HepG2 (cell line): ENCODE results near the gene TFPI. TPM values are rescaled to one million over a fixed set of nuclear protein-coding genes. Genes with fewer than 3 reads are reported as not detected.

Experiments
- BRCA1 ChIP-seq: sonication (generic); formaldehyde crosslinking; IDR thresholded peaks from 2 replicates; pipeline ENCODE4 v1.4.0; 2020; ENCODE audit warnings: missing genetic modification reagents
- GZF1 ChIP-seq: sonication (generic); formaldehyde crosslinking; IDR thresholded peaks from 2 replicates; pipeline ENCODE4 v1.5.1; 2020; ENCODE audit warnings: mild to moderate bottlenecking, missing genetic modification reagents
- IKZF5 ChIP-seq: IDR thresholded peaks from 2 replicates; pipeline ENCODE4 v1.6.1; 2018; ENCODE audit warnings: missing genetic modification reagents, mild to moderate bottlenecking, missing compliant biosample characterization
- MAZ ChIP-seq, 2 experiments: sonication (generic) in 1 of 2; formaldehyde crosslinking in 1 of 2; IDR thresholded peaks; 2 replicates each; pipeline versions ENCODE4 v1.5.0 to v1.6.1; 2012 to 2020; ENCODE audit warnings: low read depth in 2 of 2, mild to moderate bottlenecking in 2 of 2, borderline replicate concordance in 1 of 2, improper control_type of control experiment in 1 of 2, low read length in 1 of 2, missing genetic modification reagents in 1 of 2, moderate library complexity in 1 of 2
- MTERF4 ChIP-seq: sonication (generic); formaldehyde crosslinking; IDR thresholded peaks from 2 replicates; pipeline ENCODE4 v1.8.0; 2023; ENCODE audit warnings: mild to moderate bottlenecking, missing genetic modification reagents
- PAXIP1 ChIP-seq: sonication (generic); formaldehyde crosslinking; conservative IDR thresholded peaks from 2 replicates; pipeline ENCODE4 v1.4.0; 2020; ENCODE audit warnings: mild to moderate bottlenecking, missing genetic modification reagents, moderate library complexity
- RCOR2 ChIP-seq: IDR thresholded peaks from 2 replicates; pipeline ENCODE4 v1.6.1; 2016; ENCODE audit warnings: missing biosample characterization, missing genetic modification reagents
- RXRB ChIP-seq: IDR thresholded peaks from 2 replicates; pipeline ENCODE4 v1.6.1; 2016; ENCODE audit warnings: borderline replicate concordance, missing genetic modification reagents, missing compliant biosample characterization
- SMARCC2 ChIP-seq: fragments of 450-650 bp; IDR thresholded peaks from 2 replicates; pipeline ENCODE4 v1.6.1; 2017; ENCODE audit warnings: antibody characterized with exemption, mild to moderate bottlenecking
- TP53 ChIP-seq: sonication (generic); formaldehyde crosslinking; conservative IDR thresholded peaks from 2 replicates; pipeline ENCODE4 v1.4.0; 2020; ENCODE audit warnings: missing genetic modification reagents
- ZBTB1 ChIP-seq: sonication (generic); formaldehyde crosslinking; IDR thresholded peaks from 2 replicates; pipeline ENCODE4 v1.4.0; 2020; ENCODE audit warnings: missing genetic modification reagents, borderline replicate concordance
- ZNF264 ChIP-seq: sonication (generic); formaldehyde crosslinking; IDR thresholded peaks from 2 replicates; pipeline ENCODE4 v1.4.0; 2020; ENCODE audit warnings: missing genetic modification reagents
- ZNF570 ChIP-seq: sonication (generic); formaldehyde crosslinking; IDR thresholded peaks from 2 replicates; pipeline ENCODE4 v1.4.0; 2020; ENCODE audit warnings: mild to moderate bottlenecking, missing genetic modification reagents, borderline replicate concordance
- ZNF598 ChIP-seq: sonication (generic); formaldehyde crosslinking; IDR thresholded peaks from 2 replicates; pipeline ENCODE4 v1.5.1; 2020; ENCODE audit warnings: mild to moderate bottlenecking, missing genetic modification reagents, borderline replicate concordance
- ZNF644 ChIP-seq: IDR thresholded peaks from 2 replicates; pipeline ENCODE4 v1.6.1; 2016; ENCODE audit warnings: low read depth
- ZNF709 ChIP-seq: sonication (generic); formaldehyde crosslinking; IDR thresholded peaks from 2 replicates; pipeline ENCODE4 v1.5.0; 2020; ENCODE audit warnings: mild to moderate bottlenecking, missing genetic modification reagents
- ZNF800 ChIP-seq: sonication (generic); formaldehyde crosslinking; IDR thresholded peaks from 2 replicates; pipeline ENCODE4 v1.4.0; 2020; ENCODE audit warnings: missing genetic modification reagents
- polyA plus RNA-seq, 8 experiments: library from polyadenylated mRNA; depleted of rRNA in 3 of 8; stranded (reverse) in 7 of 8; unstranded in 1 of 8; fragments of >200 nt; fragmentation: Illumina TruSeq in 4 of 8; extraction: Trizol in 4 of 8; gene quantifications; 2 replicates each; pipeline versions ENCODE4 v1.2.1 to v1.2.3, GENCODE V29; 2011 to 2016; ENCODE audit warnings: low read depth in 4 of 8, missing spikeins in 1 of 8, mixed read lengths in 1 of 8; ENCODE audit not compliant: insufficient read depth in 1 of 8
- total RNA-seq, 5 experiments: library from RNA; depleted of rRNA; stranded (reverse); fragments of >200 nt; fragmentation: Illumina TruSeq; extraction: Trizol; gene quantifications; 2 replicates each; pipeline ENCODE4 v1.2.3, GENCODE V29; 2016; ENCODE audit warnings: low read depth in 1 of 5
- TF ChIP-seq, protein P1 (sequence below): sonication (generic); formaldehyde crosslinking; IDR thresholded peaks from 2 replicates; pipeline ENCODE4 v1.8.1; 2023; ENCODE audit warnings: mild to moderate bottlenecking, moderate library complexity, missing genetic modification reagents
- TF ChIP-seq, protein P2 (sequence below): sonication (generic); formaldehyde crosslinking; IDR thresholded peaks from 2 replicates; pipeline ENCODE4 v1.4.0; 2020; ENCODE audit warnings: missing genetic modification reagents

TFPI gene
- total and polyA plus RNA-seq, 2 of the 13 experiments (the other 11 are each of a cell fraction or from before 2014, with no cell fraction given): 301 to 436 TPM

DNA sequence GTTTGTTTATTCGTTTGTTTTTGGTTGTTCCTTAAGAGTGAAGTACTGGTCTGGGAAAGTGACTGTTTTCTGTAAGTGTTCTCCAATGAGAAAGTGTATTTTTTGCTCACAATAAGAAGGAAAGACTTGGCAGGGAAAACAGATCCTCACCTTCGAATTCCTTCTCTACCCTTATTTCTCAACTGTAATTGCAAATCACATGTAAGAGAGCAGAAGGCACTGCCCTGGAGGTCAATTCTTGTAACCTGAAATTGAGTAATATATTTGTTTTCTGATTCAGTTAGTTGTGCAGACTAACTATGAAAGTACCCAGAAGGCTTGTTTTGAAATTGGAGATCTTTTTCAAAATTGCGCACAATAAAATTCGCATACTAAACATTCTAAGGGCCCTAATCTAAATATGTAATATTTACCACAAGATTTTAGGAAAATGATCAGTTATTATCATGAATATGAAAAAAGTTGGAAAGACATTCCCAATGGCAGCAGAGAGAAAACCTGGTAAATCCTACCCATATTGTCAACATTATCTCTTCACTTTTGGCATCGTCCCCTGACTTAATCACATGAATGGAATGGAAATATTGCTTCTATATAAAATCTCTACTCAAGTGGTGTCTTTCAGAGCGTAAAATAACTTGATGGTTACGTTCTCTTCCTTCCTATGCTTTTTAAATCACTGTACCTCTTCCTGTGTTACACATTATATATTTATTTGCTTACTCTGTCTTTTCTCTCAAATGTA is 24.1 kb downstream of the TFPI start (continued):
- TF ChIP-seq ZNF570 (CRISPR knock-in tag) (no peak), GZF1 (CRISPR knock-in tag) (no peak), RCOR2 (CRISPR knock-in tag) (peak; percentile 81), SMARCC2 (no peak), MAZ (IDR thresholded peaks at IDR 0.05; ENCODE audit: borderline replicate concordance, low read depth, low read length) (no peak), MAZ (CRISPR knock-in tag; IDR thresholded peaks at IDR 0.05; ENCODE audit: low read depth) (peak; percentile 45; the same call in 1 of the 2 replicates), ZNF598 (no peak), PAXIP1 (CRISPR knock-in tag) (peak; percentile 67), TP53 (CRISPR knock-in tag) (no peak), IKZF5 (0 out of 2 replicates have a peak, but pooled peaks have one; percentile 48), ZNF264 (CRISPR knock-in tag) (peak; percentile 84; the same call in 1 of the 2 replicates), MTERF4 (CRISPR knock-in tag) (no peak), BRCA1 (CRISPR knock-in tag) (no peak), ZNF644 (CRISPR knock-in tag) (peak; percentile 87), ZNF800 (CRISPR knock-in tag) (peak; percentile 76), ZNF709 (CRISPR knock-in tag) (no peak), RXRB (peak; percentile 83), ZBTB1 (no peak)
- TF ChIP-seq, protein P1, sequence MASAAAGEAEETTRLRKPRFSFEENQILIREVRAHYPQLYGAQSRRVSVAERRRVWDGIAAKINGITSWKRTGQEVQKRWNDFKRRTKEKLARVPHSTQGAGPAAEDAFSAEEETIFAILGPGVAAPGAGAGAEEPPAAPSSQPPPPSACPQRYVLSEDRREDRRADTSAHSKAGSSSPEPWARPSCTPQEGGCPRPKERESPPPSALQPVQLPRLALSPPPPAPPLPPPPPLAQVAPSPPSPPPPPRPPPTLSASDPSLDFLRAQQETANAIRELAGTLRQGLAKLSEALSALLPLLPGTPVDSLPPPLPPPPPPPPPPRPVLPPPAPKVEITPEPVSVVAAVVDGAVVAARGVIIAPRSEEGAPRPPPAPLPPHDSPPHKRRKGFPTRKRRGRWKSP (CRISPR knock-in tag): peak; percentile 30; the same call in 1 of the 2 replicates
- TF ChIP-seq, protein P2, sequence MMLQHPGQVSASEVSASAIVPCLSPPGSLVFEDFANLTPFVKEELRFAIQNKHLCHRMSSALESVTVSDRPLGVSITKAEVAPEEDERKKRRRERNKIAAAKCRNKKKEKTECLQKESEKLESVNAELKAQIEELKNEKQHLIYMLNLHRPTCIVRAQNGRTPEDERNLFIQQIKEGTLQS (CRISPR knock-in tag): no peak
